HepG2 (cell line): Measurements from ENCODE around the gene CTIF. TPM values are rescaled to one million over a fixed set of nuclear protein-coding genes. Genes with fewer than 3 reads are reported as not detected.

Source experiments
- CREB3 ChIP-seq: sonication (generic); formaldehyde crosslinking; IDR thresholded peaks from 2 replicates; pipeline ENCODE4 v1.5.0; 2020; ENCODE audit warnings: missing genetic modification reagents
- DBP ChIP-seq: sonication (generic); formaldehyde crosslinking; IDR thresholded peaks from 2 replicates; pipeline ENCODE4 v1.4.0; 2020; ENCODE audit warnings: missing genetic modification reagents; ENCODE audit errors: not compliant biosample characterization
- E2F5 ChIP-seq: sonication (generic); formaldehyde crosslinking; conservative IDR thresholded peaks from 2 replicates; pipeline ENCODE4 v1.4.0; 2020; ENCODE audit warnings: missing genetic modification reagents
- HMGXB3 ChIP-seq: sonication (generic); formaldehyde crosslinking; IDR thresholded peaks from 2 replicates; pipeline ENCODE4 v1.4.0; 2020; ENCODE audit warnings: missing genetic modification reagents, borderline replicate concordance
- HOXA9 ChIP-seq: sonication (generic); formaldehyde crosslinking; IDR thresholded peaks from 2 replicates; pipeline ENCODE4 v1.8.1; 2022; ENCODE audit warnings: missing genetic modification reagents, mild to moderate bottlenecking, moderate library complexity, borderline replicate concordance
- IRX3 ChIP-seq: sonication (generic); formaldehyde crosslinking; IDR thresholded peaks from 2 replicates; pipeline ENCODE4 v1.8.1; 2023; ENCODE audit warnings: mild to moderate bottlenecking, low read depth, missing genetic modification reagents, borderline replicate concordance
- MAF1 ChIP-seq: sonication (generic); formaldehyde crosslinking; IDR thresholded peaks from 2 replicates; pipeline ENCODE4 v1.5.0; 2020; ENCODE audit warnings: missing genetic modification reagents, borderline replicate concordance
- MIXL1 ChIP-seq: IDR thresholded peaks from 2 replicates; pipeline ENCODE4 v1.6.1; 2016
- ONECUT2 ChIP-seq: sonication (generic); formaldehyde crosslinking; IDR thresholded peaks from 2 replicates; pipeline ENCODE4 v1.4.0; 2020; ENCODE audit warnings: missing genetic modification reagents
- RAD51 ChIP-seq: fragments of 450-650 bp; IDR thresholded peaks from 2 replicates; pipeline ENCODE4 v1.6.1; 2016; ENCODE audit warnings: borderline replicate concordance
- SMAD3 ChIP-seq: sonication (generic); formaldehyde crosslinking; IDR thresholded peaks from 2 replicates; pipeline ENCODE4 v1.4.0; 2020; ENCODE audit warnings: missing genetic modification reagents
- ZBTB33 ChIP-seq: sonication (generic); formaldehyde crosslinking; IDR thresholded peaks from 2 replicates; pipeline ENCODE4 v1.4.0; 2020; ENCODE audit warnings: missing genetic modification reagents
- ZBTB37 ChIP-seq: sonication (generic); formaldehyde crosslinking; IDR thresholded peaks from 2 replicates; pipeline ENCODE4 v1.4.0; 2020; ENCODE audit warnings: mild to moderate bottlenecking, missing genetic modification reagents
- ZNF12 ChIP-seq: sonication (generic); formaldehyde crosslinking; IDR thresholded peaks from 2 replicates; pipeline ENCODE4 v1.5.0; 2020; ENCODE audit warnings: missing genetic modification reagents
- ZNF792 ChIP-seq: IDR thresholded peaks from 2 replicates; pipeline ENCODE4 v1.6.1; 2016
- ZNF850 ChIP-seq: sonication (generic); formaldehyde crosslinking; conservative IDR thresholded peaks from 2 replicates; pipeline ENCODE4 v1.9.0; 2021; ENCODE audit warnings: mild to moderate bottlenecking, missing genetic modification reagents
- ZSCAN9 ChIP-seq: IDR thresholded peaks from 2 replicates; pipeline ENCODE4 v1.6.1; 2016; ENCODE audit warnings: borderline replicate concordance
- polyA plus RNA-seq, 8 experiments: library from polyadenylated mRNA; depleted of rRNA in 3 of 8; stranded (reverse) in 7 of 8; unstranded in 1 of 8; fragments of >200 nt; fragmentation: Illumina TruSeq in 4 of 8; extraction: Trizol in 4 of 8; gene quantifications; 2 replicates each; pipeline versions ENCODE4 v1.2.1 to v1.2.3, GENCODE V29; 2011 to 2016; ENCODE audit warnings: low read depth in 4 of 8, missing spikeins in 1 of 8, mixed read lengths in 1 of 8; ENCODE audit not compliant: insufficient read depth in 1 of 8
- total RNA-seq, 5 experiments: library from RNA; depleted of rRNA; stranded (reverse); fragments of >200 nt; fragmentation: Illumina TruSeq; extraction: Trizol; gene quantifications; 2 replicates each; pipeline ENCODE4 v1.2.3, GENCODE V29; 2016; ENCODE audit warnings: low read depth in 1 of 5

Gene CTIF
- total and polyA plus RNA-seq, 2 of the 13 experiments (the other 11 are each of a cell fraction or from before 2014, with no cell fraction given), result 18.2 to 28.0 TPM

GRCh38 chr18:48896875-48897511 lies 358.2 kb downstream of the CTIF start (continued):
- TF ChIP-seq ZBTB33 (CRISPR knock-in tag) (no peak), IRX3 (CRISPR knock-in tag) (no peak), E2F5 (CRISPR knock-in tag) (no peak), RAD51 (no peak), DBP (CRISPR knock-in tag) (no peak), ZSCAN9 (CRISPR knock-in tag) (0 out of 2 replicates have a peak, but pooled peaks have one; percentile 28), HMGXB3 (CRISPR knock-in tag) (no peak), ZBTB37 (CRISPR knock-in tag) (no peak), SMAD3 (CRISPR knock-in tag) (peak; percentile 25; the same call in 1 of the 2 replicates), MAF1 (no peak), HOXA9 (CRISPR knock-in tag) (no peak), ZNF12 (CRISPR knock-in tag) (no peak), CREB3 (CRISPR knock-in tag) (no peak), ZNF850 (CRISPR knock-in tag) (no peak), ONECUT2 (CRISPR knock-in tag) (no peak), MIXL1 (CRISPR knock-in tag) (no peak), ZNF792 (CRISPR knock-in tag) (0 out of 2 replicates have a peak, but pooled peaks have one; percentile 34)
